ENCODE measurements around the gene LRRN2.

DNA sequence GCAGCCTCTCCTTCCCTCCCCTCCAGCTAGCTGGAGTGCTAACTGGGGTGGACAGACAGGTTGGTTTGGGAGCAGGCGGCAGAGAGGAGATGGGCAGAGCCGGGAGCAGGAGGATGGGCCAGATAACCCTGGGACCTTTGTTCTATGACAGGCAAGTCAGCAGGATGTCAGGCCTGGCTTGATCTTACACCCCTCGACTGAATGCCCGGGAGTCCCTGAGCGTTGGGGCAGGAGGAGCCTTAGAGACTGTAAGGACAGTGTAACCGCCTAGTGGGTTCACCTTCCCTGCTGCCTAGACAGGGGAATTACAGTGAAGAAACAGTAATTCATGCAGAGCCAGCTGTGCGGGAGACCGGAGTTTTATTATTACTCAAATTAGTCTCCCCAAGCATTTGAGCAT is 109.1 kb downstream of the LRRN2 start:
- TF ChIP-seq, protein P1, sequence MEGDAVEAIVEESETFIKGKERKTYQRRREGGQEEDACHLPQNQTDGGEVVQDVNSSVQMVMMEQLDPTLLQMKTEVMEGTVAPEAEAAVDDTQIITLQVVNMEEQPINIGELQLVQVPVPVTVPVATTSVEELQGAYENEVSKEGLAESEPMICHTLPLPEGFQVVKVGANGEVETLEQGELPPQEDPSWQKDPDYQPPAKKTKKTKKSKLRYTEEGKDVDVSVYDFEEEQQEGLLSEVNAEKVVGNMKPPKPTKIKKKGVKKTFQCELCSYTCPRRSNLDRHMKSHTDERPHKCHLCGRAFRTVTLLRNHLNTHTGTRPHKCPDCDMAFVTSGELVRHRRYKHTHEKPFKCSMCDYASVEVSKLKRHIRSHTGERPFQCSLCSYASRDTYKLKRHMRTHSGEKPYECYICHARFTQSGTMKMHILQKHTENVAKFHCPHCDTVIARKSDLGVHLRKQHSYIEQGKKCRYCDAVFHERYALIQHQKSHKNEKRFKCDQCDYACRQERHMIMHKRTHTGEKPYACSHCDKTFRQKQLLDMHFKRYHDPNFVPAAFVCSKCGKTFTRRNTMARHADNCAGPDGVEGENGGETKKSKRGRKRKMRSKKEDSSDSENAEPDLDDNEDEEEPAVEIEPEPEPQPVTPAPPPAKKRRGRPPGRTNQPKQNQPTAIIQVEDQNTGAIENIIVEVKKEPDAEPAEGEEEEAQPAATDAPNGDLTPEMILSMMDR (IDR thresholded peaks at IDR 0.05), result no peak
- no peak for TF ChIP-seq EP300 (IDR thresholded peaks at IDR 0.05)
